HG03457 (cell line): ENCODE measurements around the gene SMIM28.
"Not testable (repeated sequence)": the region's sequence is repeated elsewhere in the genome, so short reads cannot be mapped to it uniquely, and the experiment has no call there.

Source experiments
- ATAC-seq: cut with Tn5 transposase; IDR thresholded peaks from one replicate; pipeline ENCODE4 v1.9.1; 2021; ENCODE audit warnings: moderate number of reproducible peaks; ENCODE audit not compliant: unreplicated experiment

SMIM28 gene

GRCh38 chr6:138377844-138378243 is at the start of gene SMIM28:
TSS of gene SMIM28 (plus strand) at chr6:138377905. CDS start at chr6:138378073, 168 bp downstream.
- ATAC-seq: no peak

GRCh38 chr6:138328210-138328609 is 49.5 kb upstream of the SMIM28 start:
- ATAC-seq: no peak

- no peak for ATAC-seq
These were observed 46.9 kb upstream of the SMIM28 start for GRCh38 chr6:138330763-138331162.

GRCh38 chr6:138331444-138331843 is 46.3 kb upstream of the SMIM28 start:
- ATAC-seq: no peak

- no peak for ATAC-seq
These were observed 45.7 kb upstream of the SMIM28 start for GRCh38 chr6:138331984-138332383.

GRCh38 chr6:138334000-138334399 is 43.7 kb upstream of the SMIM28 start:
- ATAC-seq: no peak

- no peak for ATAC-seq
These were observed 42.7 kb upstream of the SMIM28 start for GRCh38 chr6:138334963-138335362.

GRCh38 chr6:138336221-138336620 is 41.5 kb upstream of the SMIM28 start:
- no peak for ATAC-seq

- no peak for ATAC-seq
These were observed 40.6 kb upstream of the SMIM28 start for GRCh38 chr6:138337076-138337475.

GRCh38 chr6:138339024-138339423 is 38.7 kb upstream of the SMIM28 start:
- ATAC-seq: no peak

- ATAC-seq: no peak
These were observed 36.5 kb upstream of the SMIM28 start for GRCh38 chr6:138341176-138341575.

- no peak for ATAC-seq
These were observed 34.6 kb upstream of the SMIM28 start for GRCh38 chr6:138343112-138343511.

- ATAC-seq: no peak
These were observed 32.0 kb upstream of the SMIM28 start for GRCh38 chr6:138345565-138346285.

- no peak for ATAC-seq
These were observed 31.2 kb upstream of the SMIM28 start for GRCh38 chr6:138346302-138347195.

- ATAC-seq: no peak
These were observed 29.8 kb upstream of the SMIM28 start for GRCh38 chr6:138347864-138348263.

GRCh38 chr6:138349891-138350290 is 27.8 kb upstream of the SMIM28 start:
- ATAC-seq: no peak

GRCh38 chr6:138357928-138358327 is 19.8 kb upstream of the SMIM28 start:
- ATAC-seq: no peak

- ATAC-seq: not testable (repeated sequence)
These were observed 9.0 kb upstream of the SMIM28 start for GRCh38 chr6:138368684-138369083.

GRCh38 chr6:138370631-138371451 is 6.9 kb upstream of the SMIM28 start:
- no peak for ATAC-seq

GRCh38 chr6:138371452-138371711 is 6.3 kb upstream of the SMIM28 start:
- no peak for ATAC-seq

GRCh38 chr6:138371720-138372119 is 6.0 kb upstream of the SMIM28 start:
- no peak for ATAC-seq
